Kasumi-1 (cell line): Measurements from ENCODE around the gene SKP2.

ENCODE experiments used
- DNase-seq, 2 experiments: peaks; one replicate each; lab custom pipeline; 2025; lab: John Stamatoyannopoulos, UW

Gene SKP2

DNA sequence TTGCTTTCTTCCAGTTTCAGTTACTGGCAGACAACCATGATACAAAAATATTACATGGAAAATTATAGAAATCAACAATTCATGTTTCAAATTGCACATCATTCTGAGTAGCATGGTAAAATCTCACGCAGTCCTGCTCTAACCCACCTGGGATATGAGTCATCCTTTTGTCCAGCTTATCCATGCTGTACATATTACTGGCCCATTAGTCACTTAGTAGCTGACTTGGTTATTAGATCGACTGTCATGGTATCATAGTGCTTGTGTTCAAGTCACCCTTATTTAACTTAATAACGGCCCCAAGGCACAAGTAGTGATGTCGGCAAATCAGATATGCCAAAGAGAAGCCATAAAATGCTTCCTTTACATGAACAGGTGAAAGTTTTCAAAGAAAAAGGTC, 48.6 kb downstream of the SKP2 start:
- no peak for DNase-seq

DNA sequence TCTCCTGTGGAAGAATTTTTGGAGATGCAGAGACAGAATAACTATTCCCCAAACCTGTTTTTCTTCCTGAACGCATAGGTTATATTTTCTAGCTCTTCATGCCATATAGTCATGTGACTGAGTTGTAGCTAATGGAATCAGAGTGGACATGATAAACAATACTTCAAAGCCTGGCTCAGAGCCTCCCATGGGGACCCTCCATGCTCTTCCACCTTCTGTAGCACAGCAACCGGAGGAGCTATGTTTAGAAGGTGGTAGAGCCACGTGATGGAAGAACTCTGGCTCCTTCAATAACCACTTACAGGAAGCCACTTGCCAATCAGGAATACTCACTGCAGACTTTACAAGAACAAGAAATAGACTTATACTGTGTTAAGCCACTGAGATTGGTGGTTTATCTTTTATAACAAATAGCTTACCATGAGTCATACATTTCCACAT, 50.6 kb downstream of the SKP2 start:
- no peak for DNase-seq

DNA sequence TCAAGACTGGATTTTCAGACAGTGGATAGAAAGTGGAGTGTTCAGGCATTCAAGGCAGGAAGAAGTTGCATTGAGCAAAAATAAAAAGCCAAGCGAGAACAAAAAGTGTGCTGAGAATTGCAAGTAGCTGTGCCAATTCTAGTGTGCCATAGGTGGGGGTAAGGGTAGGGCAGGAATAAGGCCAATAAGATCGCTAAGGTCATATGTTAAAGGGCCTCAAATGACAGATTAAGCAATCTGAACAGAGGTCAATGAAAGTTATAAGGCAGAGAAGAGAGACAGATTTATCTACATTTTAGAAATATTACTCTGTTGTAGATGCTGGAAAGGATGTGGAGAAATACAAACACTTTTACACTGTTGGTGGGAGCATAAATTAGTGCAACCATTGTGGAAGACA, 53.4 kb downstream of the SKP2 start:
- DNase-seq = no peak

DNA sequence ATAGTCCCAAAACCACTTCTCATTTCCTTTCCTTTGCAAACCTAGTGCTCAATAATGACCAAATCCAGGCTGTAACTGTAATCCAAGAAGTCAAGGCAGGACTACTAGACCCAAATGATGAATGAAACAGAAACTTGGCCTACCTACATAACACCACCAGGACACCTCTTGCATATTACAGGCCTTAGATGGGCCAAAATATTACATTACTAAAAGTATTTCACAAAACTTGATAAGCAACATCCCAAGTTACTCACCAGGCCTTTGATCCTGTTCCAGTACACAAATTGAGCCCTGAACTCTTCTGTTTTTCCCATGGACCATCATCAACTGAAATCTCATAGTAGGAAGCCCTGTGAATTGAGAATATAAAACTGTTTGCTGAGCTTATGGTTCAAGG, 55.0 kb downstream of the SKP2 start:
- no peak for DNase-seq

DNA sequence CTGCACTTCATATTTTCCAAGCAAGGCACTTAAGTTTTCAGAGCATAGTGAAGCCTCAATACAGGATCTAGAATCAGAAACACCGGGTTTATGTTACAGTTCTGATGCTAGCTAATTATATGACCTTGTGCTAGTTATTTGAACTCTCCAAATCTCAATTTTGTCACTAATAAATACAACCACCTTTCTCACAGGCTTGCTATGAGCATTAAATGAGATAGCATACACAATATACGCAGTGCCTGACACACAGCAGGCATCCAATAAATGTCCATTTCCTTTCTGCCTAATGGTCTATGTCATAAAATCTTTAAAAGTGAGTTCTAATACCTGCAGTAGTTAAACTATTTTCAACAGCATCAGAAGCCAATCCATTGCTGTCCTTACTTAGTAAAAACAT, 56.9 kb downstream of the SKP2 start:
- DNase-seq = no peak

DNA sequence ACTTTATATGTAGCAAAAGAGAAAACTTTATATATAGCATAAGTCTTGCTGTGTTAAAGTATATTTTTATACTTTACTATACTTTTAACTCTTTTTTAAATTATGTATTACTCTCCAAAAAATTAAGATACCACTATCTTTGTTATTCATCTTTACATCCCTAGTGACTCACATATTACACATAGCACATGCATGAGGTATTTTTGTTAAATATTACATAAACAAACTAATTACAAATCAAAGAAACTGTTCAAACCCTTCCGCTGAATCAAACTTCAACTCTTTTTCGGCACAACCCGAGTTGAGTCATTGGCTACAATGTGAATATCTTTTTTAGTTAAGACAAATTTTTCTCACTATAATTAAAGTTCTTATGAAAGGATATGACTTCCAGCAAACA, 57.8 kb downstream of the SKP2 start:
- no peak for DNase-seq

DNA sequence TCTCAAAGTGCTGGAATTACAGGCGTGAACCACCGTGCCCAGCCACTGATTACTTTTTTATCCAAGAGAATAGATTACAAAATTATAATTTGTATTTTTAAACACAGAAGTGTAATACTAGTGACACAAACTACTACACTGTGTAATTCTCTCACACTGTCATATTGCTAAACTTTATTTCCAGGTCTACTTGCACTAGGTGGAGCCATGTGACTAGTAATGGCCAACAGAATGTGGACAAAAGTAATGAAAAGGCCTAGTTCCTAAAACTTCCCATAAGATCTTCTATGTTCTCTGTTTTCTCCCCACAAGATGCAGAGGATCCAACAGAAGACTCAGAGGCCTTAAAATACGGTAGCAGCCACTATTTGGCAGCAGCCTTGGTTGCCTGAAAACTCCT, 62.5 kb downstream of the SKP2 start:
- no peak for DNase-seq

DNA sequence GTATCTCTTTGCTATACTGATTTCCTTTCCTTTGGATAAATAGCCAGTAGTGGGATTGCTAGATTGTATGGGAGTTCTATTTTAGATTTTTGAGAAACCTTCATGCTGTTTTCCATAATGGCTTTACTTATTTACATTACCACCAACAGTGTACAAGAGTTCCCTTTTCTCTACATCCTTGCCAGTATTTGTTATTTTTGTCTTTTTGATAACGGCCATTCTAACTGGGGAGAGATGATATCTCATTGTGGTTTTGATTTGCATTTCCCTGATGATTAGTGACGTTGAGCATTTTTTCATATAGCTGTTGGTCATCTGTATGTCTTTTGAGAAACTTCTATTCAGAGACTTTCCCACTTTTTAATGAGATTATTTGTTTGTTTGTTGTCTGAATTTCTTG, 64.0 kb downstream of the SKP2 start:
- no peak for DNase-seq

DNA sequence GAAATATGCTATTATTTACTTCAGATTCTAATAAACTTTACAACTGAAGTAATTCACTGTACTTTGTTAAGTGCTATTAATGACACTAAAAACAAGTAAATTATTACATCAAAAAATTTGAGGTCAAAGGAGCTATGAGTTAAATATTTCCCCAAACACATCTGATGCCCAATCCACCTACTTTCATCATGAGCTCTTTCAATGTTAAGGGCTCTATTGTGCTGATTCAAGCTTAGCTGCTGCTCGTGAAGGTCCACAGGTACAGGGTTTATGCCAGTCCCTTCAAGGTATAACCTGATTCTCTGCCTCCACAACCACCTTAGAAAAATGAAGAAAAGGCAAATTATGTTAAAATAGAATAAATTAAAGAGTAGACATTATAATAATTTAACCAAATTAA, 65.7 kb downstream of the SKP2 start:
- DNase-seq = no peak

DNA sequence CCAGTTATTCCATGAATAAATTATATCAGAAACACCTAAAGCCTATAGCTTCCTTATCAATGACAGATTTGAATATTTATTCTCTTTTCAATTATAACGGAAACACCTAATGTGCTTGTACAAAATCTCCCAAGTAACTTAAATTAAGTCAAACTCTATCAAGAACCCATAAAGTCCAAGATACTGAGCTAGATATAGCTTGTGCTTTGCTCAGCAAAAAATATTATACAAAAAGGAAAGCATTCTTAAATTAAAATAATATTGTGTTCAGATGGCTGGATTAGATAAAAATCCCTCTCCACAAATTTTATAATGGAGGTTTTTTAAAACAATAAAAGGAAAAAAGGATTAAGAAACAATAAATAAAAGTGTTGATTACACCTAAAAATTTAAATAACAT, 66.1 kb downstream of the SKP2 start:
- DNase-seq = no peak

DNA sequence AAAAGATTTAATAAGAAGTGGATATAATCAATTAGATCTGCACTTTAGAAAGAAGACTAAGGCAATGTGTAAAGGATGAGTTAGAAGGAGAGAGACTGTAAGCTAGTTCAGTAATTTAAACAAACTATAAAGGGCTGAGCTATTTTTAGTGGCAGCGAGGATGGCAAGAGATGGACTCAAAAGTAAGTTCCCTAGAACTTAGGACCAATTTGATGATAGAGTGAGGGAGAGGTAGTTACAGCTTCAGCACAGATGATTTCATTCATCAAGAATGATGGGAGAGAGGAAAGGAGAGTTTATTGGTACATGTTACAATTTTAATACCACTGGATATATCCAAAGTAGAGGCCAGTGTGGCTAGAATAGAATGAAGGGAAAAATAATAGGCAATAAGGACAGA, 70.7 kb downstream of the SKP2 start:
- no peak for DNase-seq

DNA sequence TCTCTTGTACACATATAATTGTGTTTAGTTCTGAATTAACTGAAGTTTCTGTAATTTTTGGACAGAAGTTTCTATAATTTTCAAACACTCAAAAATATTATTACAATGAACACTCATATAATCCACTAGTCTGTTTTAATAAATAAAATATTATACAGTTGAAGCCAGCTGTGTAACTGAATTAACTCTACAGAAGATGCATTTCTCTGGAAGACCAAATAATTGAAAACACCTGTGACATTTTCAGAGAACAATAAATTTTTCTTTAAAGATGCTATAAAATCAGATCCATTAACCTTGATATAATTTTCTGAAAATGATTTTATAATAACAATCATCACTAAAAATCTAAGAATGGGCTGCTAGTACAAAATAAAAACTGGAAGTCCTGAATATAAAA, 75.1 kb downstream of the SKP2 start:
- DNase-seq = no peak

DNA sequence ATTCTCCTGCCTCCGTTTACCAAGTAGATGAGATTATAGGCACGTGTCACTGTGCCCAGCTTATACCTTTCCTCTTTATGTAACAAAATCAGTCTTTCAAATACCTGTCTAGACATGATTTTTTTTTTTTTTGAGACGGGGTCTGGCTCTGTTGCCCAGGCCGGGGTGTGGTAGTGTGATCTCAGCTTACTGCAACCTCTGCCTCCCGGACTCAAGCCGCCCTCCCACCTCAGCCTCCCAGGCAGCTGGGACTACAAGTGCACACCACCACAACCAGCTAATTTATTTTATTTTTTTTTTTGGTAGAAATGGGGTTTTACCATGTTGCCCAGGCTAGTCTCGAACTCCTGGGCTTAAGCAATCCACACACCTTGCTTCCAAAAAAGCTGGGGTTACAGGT, 76.6 kb downstream of the SKP2 start:
- no peak for DNase-seq

DNA sequence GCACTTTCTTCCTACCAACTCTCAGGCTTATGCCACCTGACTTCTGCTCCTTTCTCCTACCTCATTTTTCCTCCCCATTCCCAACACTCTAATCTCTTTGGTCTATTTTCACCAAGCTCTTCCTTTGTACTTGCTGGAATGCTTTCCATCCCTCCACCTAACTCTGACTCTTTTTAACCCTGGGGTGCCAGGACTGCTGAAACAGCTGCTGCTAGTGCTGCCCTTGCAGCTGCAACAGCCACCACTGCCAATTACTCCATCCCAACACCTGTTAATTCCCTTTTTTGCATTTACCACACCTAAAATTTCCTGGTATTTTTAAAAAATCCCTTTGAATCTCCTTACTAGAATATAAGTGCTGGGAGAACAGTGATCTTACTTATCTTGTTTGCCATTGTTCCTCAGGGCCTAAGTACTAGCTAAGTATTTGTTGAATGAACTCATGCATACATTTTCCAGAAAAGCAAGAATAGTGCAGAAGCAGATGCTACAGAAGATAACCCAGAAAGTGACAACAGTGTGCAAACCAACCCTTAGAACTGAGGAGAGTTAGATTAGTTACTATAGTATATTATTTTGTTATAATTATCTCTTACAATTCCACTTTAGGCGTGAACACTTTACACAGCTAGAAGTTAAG, 78.4 kb downstream of the SKP2 start:
- DNase-seq = no peak

DNA sequence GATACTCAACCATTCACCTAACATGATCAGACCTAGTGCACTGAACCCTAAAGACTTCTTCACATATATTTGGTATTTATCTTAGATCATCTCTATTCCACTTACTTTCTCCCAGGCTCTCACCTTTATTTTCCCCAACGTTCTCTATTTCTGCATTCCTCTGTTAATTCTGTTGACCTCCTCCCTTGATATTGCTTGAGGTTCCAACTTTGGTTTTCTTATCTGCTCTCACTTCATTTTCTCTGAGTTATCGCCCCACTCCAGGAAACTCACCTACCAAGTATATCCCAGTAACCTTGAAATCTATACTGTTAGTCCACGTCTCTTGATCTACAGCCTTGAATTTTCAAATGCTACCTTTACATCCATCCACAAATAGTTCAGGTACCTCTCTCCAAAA, 80.6 kb downstream of the SKP2 start:
- no peak for DNase-seq
